LoVo (cell line): ENCODE data around the gene PACS2.

Experiments
- DNase-seq: peaks from one replicate; pipeline ENCODE4 v3.0.0-alpha.2; 2016; ENCODE audit warnings: low spot score

PACS2 gene

DNA sequence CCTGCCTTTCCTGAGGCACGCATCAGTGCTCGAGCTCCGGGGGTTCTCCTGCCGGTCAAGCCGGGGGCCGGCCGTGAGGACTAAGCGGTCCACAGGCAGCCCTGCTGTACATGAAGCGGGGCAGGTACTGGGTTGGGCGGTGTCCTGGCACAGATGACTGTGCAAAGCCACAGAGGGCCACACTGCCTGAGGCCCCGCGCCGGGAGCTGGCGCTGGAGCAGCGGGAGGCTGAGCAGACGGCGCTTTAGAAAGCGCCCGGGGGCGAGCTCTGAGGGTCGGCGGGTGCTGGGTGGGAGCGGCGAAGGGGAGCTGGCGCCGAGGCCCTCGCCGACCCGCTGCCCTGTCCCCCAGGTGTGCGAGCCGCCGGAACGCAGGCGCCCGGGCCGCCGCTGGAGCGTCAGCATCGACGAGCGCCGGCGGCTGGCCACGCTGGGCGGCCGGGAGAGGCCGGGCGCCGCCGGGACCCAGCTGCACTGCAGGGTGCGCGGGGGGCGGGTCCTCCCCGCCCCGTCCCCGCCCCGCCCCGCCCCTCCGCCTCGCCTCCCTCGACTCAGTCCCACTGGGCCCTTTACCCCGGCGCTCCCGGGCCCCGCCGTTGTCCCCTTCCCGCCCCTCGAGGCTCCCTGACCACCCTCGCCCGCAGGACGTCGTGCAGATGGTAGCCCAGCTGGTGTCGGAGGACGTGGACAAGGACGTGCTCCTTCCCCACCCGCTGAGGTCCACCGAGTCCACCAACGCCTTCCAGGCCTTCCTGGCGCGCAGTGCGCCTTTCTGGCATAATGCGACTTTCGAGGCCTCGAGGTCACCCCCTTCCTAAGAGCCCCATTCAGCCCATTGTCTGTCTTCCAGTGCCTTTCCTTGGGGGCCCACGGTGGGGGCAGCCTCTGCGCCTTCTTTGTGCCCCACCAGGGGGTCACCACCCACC lies 96.7 kb downstream of the PACS2 start:
- DNase-seq: peak; percentile 22

DNA sequence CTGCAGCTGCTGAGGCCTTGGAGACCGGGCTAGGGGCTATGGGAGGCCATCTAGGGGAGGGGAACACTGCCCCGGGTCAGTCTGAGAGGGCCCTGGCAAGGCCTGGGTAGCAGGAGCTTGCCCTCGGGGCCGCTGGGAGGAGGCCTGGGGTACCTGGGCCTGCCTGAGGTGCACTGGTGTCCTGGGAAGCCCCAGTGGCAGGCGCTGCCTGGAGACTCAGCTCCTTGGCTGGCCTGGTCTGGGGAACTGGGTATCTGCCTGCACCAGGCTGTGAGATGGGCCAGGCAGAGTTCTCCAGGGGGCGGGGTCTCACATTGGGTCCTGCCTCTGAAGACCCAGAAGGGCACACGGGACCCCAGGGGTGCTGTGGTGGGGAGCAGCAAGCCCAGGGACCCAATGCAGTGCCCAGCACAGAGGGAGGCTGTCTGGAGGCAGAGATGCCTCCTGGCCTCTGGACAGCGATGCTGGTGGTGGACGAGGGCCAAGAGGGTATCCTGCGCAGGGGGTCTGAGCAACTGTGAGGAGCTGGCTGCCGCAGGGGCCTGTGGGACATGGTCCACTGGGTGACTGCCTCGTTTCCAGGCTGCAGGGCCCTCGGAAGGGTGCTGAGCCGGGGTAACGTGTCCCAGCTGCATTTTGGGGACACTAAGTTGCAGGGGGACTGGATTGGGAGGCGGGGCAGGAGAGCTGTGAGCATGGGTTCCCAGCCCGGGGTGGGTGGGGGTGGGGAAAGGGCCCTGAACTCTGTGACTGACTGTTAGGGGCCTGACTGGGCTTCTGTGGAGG lies 97.6 kb downstream of the PACS2 start:
- DNase-seq: no peak

DNA sequence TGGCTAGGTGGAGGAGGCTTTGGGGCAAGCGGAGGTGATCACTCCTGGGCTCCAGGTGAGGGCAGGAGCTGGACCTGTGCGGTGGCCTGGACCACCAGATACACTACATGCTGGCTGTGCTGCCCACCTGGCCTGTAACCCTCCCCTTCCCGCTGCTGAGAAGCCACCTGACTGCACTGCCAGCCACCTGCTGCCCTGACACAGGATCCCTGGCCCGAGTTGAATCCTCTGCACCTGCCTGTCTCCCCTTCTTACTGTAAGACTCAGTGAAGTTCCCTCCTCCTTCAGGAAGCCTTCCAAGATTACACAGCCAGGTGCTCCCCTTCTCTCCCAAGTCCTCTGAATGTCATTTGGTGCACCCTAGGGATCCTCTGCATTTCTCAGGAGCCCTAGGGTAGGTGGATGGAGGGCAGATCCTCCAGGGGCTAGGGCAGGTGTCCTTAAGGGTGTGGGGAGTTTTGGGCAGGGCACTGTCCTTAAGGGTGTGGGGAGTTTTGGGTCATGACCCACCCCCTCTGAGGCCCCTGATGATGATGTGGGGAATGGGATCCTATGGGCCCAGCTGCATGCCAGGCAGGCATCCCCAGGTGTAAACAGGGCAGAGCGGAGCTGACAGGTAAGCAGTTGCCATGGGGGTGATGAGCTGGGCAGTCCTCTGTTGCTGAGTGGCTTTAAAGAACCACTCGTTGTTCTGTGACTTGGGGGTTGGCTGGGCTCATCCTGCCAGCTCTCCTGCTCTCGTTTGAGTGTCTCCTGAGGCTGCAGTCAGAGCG lies 98.4 kb downstream of the PACS2 start:
- DNase-seq: no peak

DNA sequence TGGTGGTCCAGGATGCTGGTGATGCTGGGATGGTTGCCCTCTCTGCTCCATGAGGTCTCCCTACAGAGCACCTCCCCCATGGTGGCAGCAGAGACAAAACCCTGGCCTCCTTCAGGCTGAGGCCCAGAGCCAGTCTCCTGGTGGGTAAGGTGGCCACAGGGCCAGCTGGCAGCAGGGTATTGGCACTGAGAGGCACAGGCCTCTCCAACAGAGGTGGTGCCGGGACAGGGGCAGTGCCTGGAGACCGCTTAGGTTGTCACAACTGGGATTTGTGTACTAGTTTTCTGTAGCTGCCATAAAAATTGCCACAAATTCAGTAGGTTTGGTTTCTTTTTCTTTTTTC lies 99.0 kb downstream of the PACS2 start:
- DNase-seq: no peak

DNA sequence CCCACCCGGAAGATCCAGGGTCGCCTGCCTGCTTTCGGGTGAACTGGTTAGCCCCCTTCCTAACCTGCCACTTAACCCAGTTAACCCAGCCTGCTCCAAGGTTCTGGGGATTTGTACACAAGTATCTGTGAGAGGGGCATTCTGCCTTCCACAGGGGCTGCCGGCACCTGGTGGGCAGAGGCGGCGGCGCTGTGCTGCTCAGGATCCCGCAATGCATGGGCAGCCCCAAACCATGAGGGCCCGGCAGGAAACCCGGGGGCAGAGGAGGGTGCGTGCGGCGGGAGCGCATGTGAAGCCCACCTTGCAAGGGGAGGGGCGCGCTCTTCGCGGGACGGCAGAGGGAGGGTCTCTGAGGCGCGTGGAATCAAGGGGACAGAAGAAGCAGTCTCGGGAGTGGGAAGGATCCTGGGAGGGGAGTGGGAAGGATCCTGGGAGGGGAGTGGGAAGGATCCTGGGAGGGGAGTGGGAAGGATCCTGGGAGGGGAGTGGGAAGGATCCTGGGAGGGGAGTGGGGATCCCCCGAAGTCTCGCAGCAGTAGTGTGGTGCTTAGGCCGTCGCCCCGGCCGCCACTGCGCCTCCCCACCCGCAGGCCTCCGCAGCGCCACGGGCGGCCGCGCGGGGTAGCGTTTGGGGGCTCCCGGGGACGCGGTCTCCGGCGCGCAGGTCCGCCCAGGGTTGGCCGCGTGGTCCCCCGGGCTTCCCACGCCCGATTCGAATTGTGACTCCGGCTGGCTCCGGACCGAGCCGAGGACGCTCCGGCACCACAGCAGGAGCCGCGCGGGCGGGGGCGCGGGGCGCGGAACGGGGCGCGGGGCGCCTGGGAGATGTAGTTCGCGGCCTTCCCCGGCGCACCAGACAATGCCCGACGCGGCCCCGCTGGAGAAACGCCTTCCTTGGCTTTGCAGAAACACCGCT lies 100.2 kb downstream of the PACS2 start:
- DNase-seq: peak; percentile 30

DNA sequence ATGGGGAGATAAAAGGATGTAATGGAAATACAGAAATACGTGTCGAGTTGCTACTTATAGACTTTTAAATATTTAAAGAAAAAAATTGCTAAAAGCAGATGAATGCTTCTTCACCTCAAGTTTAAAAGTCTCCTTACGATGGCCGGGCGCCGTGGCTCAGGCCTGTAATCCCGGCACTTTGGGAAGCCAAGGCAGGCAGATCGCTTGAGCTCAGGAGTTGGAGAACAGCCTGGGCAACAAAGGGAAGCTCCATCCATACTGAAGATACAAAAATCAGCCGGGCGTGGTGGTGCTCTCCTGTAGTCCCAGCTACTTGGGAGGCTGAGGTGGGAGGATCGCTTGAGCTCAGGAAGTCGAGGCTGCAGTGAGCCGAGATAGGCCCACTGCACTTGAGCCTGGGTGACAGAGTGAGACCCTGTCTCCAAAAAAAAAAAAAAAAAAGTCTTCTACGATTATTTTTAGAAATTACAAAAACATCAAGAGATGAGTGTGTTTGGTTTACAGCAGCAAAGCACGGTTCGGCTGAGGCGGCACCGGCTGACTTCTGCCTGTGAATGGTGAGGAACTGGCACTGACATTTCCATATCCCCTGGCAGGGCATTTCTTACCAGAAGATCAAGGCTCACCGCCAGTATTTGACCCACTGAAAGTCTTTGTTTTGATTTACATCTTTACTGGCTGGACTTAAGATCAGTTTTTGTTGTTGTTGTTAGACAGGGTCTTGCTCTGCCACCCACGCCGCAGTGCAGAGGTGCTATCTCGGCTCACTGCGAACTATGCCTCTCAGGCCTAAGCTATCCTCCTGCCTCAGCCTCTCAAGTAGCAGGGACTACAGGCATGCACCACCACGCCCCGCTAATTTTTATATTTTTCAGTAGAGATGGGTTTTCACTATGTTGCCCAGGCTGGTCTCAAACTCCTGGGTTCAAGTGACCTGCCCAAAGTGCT lies 101.2 kb downstream of the PACS2 start:
- no peak for DNase-seq

DNA sequence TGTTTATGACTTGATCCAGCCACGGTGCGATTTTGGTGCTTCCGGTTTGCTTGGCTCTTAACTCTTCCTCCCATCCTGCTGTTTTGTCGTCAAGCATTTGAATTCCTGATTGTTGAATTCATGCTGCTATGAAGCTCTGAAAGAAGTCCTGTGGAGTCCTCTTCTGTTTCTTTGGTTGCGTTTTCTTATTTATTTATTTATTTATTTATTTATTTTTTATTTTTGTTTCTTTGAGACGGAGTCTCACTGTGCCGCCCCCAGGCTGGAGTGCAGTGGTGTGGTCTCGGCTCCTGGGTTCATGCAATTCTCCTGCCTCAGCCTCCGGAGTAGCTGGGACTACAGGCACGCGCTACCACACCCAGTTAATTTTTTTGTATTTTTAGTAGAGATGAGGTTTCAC lies 102.1 kb downstream of the PACS2 start:
- DNase-seq: no peak

DNA sequence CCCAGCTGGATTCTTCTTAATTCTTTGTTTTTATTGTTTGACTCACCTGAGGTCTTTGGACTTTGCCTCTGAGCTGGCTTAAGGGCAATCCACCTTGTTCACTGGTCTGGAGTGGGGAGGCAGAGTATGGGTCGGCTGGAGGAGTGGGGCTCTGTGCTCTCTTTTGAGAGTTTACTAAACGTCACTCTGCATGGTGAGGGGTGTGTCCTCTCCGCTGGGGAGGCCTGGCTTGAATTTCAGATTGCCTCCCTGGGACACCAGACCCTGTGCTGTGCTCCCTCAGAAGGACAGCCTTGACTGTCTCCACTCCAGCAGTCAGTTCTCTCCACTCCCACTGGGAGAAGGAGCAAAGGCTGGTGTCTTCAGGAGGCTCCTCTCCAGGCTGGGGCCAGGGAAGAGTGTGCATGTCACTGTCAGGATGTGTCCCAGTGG lies 103.2 kb downstream of the PACS2 start:
- no peak for DNase-seq

DNA sequence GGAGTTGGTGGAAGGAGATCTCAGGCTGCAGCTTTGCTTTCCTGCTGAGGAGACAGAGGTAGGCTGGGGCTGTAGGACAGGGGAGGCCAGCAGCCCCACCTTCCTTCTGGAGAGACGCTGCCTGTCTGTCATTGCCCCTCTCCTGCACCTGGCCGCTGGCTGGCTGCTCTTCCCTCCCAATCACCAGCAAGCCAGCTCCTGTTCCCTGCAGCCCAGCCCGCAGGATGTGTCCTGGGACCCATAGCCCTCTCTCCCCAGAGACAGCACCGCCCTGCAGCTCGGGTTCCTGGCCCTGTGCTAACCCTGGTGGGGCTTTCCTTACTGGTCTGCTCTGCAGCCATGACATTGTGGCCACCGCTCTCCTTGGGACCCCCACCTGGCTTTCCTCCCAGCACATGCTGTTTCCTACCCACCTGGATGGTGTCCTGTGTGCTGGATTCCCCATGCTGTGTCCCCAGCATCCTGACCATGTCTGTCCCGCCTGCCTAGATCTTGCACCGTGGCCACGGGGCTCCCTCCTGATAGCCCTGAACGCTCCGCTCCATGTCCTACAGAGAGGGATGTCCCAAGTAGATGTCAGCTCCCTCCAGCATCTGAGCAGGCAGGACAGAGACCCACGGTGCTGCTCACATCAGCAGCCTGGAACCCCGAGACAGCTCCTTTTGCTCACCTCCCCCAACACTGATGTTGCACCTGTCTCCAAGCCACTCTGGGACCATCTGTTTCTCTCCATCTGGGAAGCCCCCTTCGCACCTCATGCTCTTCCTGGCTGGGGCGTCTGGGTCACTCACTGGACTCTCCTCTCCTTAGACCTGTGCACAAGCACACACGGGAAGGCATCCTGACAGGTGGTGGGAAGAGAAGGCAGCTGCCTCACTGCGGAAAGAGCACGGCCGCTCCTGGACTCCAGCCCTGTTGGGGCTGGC lies 104.0 kb downstream of the PACS2 start:
- DNase-seq: no peak

DNA sequence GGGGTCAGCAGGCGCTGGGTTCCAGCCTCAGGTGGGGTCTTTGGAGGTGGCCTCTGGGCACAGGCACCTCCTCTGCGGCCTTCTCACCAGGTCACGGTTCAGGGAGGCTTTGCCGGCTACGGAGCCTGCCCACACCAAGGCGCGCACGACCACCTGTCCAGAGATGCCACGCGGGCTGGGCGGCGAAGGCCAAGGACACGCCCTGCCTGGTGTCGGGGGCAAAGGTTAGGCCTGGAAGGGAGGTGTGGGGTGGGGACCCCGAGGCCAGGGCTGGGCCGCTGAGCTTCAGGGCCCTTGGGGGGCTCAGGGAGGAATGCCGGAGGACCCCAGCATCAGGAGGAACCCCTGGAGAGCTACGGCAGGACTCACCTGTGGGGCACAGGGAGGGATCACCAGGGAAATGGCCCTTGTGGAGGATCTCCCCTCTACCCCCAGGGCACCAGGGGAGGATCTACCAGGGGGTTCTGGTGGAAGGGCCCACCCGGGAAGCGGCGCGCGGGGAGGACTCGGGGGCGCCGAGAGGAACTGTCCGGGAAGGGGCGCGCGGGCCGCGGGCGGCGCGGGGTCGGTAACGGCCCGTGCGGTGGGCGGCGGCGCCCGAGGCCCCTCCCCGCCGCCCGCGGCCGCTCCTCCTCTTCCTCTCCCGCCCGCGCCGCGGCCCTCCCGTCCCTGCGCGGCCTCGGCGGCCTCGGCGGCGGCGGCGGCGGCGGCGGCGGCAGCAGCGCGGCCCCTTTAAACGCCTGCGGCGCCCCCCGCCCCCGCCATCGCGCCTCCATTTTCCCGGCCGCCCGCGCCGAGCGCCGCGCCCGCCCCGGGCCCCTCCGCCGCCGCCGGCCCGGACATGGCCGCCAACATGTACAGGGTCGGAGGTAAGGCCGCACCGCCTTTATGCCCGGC lies 104.9 kb downstream of the PACS2 start, which contains the start of gene MTA1:
MTA1 (plus strand) TSS at position 633 of the 897 bp plus-strand sequence; CDS start at position 842, 209 bp downstream.
- peak; percentile 54 for DNase-seq

DNA sequence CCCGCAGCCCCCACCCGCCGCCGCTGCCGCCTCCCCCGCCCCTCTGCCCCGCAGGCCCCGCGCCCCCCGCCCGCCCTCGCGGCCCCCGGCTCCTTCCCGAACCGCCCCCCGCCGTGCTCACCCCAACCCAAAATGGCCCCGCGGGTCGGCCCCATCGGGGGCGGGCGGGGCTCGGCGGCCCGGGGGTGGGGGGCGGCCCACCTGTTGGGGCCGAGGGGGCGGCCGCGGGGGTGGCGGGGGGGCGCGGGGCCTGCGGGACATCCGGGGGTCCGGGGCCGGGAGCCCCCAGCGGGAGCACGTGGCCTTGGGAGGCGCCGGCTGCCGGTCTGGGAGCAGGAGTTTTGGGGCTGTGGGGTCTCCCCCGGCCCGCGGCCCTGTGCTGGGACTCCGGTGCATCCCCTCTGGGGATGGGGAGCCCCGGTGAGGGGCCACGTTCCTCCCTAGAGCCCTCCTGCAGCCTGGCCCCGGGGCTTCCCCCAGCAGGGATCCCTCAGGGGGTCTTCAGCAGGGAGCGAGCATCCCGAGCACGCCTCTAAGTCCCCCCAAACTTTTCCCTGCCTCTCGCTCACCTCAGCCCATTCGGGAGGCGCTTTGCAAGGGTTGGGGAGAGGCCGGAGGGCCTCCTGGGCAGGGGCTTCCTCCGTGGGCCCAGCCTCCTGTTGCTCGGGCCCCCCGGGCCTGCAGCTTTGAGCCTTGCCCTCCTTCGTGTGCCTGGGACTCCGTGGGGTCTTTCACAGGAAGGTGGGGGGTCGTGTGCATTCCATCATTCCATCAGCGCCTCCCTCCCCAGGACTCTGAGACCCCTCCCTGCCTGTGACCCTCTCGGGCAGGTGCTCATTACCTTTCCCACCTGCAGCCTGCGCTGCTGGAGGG lies 105.8 kb downstream of the PACS2 start:
- no peak for DNase-seq

DNA sequence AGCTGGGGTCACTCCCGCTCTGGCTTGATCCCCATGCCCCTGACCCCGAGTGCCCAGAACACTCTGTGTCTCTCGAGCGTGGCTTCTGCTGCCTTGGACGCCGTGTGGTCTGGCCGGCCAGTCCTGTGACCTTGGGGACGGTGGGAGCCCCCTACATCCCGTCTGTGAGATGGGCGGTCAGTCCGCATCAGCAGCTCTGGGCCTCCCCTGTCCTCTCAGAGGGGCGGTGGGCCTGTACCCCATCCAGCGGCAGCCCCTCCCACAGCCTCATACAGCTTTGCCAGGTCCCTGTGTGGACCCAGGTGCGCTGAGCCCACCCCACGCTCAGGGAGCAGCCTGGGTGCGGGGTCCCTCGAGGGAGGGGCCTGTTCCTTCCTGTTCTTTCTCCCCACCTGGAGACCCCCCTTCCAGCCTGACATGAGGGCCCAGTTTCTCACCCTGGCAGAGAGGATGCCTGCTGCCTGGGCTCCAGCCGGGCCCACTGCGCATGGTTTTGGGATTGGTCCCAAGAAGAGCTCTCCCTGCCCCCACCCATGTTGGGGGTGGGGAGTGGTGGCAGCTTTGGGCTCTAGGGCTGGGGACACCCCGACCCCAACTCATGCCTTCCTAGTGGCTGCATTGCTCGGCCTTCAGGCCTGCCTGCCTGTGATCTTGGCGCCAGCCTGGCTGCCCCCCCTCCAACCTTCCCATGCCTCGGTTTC lies 106.6 kb downstream of the PACS2 start:
- DNase-seq: no peak

DNA sequence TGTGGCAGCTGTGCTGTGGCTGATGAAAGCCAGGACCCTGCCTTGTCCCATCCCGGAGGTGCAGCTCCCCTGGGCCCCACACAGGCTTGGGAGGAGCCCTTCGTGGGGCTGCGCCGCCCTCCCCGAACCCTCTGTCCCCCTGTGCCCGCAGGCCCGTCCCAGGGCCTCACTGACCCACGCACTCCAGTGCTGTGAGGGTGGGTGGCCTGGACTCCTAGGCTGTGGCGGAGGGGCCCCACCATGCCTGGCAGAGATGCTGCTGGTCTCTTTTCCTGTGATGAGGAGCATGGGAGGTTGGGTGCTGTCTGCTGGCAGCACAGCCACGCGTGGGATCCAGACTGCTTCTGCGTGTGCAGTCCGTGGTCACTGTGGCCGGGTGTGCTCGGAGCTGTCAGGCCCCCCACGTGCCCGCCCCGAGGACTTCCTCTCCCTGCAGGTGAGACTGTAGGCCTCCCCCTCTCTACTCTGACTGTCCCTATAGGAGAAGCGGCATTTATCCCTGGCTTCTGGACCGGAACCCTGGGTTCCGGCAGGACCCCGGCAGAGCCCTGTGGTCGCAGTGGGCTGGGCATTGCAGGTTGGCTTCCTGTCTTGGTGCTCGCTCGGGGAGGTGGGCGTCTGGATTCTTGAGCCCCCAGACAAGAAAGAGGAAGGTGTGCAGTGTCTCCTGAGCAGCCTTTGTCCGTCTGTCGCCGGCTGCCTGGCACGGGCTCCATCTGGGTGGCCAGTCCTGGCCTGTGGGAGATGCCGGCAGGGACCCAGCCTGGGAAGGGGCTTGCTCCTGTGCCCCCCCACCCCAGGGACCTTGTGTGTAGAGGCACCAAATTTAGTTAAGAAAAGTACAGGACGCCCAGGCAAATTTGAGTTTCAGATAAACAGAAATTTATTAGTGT lies 107.4 kb downstream of the PACS2 start:
- DNase-seq: no peak

DNA sequence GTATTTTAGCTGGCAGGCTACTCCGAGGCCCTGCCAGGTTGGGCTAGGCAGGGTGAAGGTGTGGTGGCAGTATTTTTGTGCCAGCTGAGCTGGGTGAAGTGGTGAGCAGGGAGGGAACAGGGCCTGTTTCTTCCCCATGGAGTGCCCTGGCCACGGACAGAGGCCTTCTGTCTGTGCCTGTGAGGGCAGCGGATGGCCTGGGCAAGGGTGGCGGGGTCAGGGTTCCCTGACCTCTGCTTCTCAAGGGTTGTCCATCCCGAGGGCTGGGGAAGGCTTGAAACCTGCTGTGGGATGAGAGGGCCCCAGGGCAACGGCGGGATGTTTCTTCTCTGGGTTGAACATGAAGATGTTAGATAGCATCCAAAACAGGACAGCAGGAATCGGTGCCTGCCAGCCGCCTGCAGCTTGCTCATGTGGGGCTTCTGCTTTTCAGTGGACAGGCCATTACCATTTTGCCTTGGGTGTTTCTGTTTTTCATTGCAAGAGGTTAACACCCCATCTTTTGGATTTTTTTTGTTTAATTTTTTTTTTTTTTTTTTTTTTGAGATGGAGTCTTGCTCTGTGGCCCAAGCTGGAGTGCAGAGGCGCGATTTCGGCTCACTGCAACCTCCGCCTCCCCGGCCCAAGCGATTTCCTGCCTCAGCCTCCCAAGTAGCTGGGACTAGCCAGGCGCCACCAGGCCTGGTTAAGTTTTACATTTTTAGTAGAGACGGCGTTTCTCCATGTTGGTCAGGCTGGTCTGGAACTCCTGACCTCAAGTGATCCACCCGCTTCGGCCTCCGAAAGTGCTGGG lies 108.3 kb downstream of the PACS2 start:
- no peak for DNase-seq
